Measurements from ENCODE around the gene EMCN.
A peak's percentile ranks its signal among the peaks of the same experiment; 100 is the strongest.
"Not testable (repeated sequence)": the region's sequence is repeated elsewhere in the genome, so short reads cannot be mapped to it uniquely, and the experiment has no call there.

Gene EMCN

DNA sequence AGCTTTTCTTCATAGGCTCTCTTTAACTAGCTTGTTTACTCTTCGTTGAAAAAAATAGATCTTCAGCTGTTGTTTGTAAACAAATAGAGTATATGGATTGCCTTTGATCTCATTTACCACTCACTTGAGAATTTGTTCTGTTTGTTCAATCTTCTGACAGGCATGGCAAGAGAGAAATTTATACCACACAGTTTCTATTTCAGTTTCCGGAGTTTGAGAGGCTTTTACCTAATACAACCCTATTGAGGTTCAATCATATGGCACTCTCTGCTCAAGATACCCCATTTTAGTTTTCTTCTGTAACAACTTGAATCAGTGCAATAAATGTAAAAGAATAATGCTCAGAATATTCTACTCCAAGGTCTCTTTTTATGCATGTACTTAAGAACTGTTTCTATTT lies 148.0 kb downstream of the EMCN start:
- DNase-seq = no peak

DNA sequence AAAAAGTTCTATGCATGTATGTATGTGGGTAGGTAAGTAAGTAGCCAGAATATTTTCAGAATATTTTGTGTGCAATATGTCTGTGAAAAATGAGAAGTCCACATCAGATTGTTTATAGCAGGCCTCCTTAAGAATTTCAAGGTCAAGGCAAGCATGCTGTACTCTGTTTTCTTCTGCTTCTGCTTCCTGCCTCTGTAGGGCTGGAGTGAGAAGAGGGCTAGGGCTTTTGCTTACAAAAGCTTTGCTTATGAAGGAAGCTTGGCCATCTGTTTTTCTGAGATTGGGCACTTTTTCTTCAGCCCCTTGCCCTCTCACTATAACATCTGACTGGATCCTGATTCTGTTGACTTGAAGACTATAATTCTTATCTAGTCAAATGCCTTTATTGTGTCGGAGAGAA lies 150.4 kb downstream of the EMCN start:
- DNase-seq = no peak

DNA sequence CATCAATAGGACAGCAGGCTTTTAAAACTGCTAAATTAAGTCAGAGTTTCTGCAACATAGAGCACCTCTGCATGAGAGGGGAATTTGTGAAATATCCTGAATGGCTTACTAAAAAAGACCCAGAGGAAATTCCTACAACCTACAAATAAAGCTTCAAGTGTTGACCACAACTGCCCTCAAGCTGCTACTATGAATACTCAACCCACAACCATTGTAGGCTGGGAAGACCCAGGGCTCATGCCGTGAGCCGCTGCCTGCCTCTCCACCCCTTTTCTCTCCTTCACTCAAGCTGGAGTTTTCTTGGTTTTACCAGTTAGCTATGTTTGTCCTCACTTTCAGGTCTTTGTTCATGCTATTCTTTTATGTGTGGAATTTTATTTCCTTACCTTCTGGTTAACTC lies 151.6 kb downstream of the EMCN start:
- no peak for DNase-seq

DNA sequence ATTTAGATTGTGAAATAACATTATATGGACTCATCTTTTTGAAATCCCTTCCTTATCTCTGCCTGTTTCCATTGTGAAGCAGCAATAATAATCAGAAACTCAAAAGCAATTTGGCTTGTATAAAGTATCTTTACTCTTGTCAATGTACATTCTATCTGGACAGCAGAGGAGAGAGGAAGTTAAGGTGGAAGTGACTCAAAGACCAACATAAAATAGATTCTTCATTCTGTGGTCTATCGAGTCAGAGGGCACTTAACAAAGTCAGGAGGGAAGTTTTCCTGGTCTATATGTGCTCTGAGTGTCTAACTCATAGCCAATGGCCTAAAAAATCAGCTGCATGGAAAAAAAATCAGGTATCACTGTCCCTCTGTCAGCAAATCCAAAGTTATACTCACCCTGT lies 155.5 kb downstream of the EMCN start:
- DNase-seq = no peak

DNA sequence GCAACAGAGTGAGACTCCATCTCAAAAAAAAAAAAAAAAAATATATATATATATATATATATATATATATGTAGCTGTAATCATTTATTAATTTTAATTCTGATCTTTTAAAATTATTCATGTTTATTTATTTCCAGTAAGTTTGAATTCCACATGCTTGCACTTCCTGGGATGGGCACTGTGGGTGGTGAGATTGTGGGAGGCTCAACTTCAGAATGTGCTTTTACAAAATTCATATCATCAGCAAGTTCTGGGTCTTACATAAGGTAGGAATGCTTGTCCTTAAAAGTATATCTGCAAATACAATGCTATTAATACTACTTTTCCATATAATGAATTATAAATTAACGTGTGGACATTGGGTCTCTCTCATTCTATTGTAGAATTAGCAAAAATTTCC lies 156.5 kb downstream of the EMCN start:
- DNase-seq = no peak

DNA sequence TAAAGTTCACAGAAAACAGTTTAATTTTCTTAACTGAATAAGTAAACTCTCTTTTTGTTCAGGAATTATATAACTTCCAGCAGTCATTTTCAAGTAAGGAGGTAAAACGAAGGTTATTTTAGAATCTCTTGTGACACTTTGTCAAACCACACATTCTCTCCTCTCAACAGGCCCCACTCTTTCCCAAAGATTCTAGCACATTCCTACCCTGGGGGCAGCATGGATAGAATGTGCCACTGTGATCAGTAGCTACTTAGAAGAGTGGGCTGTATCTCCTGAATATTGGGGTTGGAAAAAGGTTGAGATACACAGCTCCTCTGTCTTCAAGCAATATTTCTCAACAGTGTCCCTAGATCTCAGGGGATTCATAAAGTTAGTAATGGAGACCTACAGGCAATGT lies 157.6 kb downstream of the EMCN start:
- DNase-seq = no peak

DNA sequence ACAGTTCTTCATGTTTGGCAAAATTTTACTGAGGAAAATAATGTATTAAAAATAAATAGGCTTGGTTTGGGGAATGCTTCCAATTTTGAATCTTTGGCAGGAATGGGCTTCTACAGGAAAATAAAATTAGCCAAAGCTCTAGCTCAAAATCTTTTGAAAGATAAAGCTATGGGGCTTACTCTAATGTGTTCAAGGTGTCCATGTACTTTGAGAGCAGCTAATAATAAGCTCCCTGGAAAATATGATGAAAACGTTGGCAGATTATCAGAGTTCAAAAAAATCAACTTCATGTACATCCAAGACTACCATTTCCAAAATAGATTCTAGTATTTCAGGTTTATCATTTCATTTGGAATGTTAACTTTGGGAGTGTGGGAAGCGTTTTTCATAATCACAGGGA lies 158.4 kb downstream of the EMCN start:
- no peak for DNase-seq

DNA sequence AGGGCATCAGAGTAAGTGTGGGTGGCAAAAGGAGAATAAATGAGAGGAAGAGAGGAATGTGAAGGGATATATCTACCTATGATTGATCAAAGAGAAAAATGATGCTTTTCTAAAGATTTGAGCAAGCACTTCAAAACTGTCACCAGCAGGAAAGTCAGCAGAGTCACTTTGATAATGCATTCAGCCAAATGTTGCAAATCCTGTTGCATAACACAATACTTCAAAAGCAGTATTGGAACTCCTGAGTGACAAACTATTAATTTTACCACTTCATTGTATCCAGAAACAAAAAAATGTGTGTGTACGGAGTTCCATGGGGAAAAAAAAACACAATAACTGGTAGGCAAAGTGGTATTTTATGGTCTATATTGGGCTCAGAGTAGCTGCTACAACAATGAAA lies 160.3 kb downstream of the EMCN start:
- no peak for DNase-seq

DNA sequence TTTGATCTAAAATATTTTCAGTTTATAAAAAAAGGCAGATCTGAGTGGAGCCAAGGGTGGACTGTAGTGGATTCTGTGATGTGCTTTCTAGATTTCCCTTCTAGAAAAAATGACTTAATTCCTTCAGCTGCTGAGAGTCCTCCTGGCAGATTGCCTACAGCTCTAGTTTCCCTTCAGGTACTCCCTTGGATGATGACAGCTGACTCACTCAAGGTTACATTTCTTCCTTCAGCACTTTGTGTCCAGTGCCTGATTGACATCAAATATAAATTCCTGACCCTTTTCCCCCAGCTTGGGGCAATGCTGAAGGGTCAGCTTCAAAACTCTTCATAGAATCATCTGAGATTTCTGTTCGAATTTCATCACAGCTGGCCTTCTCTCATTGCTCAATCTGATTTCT lies 161.7 kb downstream of the EMCN start:
- no peak for DNase-seq

DNA sequence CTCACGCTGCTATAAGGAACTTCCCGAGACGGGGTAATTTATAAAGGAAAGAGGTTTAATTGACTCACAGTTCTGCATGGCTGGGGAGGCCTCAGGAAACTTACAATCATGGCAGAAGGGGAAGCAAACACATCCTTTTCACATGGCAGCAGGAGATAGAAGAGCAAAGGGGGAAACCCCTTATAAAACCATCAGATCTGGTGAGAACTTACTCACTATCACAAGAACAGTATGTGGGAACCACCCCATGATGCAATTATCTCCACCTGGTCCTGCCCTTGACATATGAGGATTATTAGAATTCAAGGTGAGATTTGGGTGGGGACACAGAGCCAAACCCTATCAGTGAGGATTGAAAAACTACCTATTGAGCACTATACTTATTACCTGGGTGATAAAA lies 165.5 kb downstream of the EMCN start:
- not testable (repeated sequence) for DNase-seq

DNA sequence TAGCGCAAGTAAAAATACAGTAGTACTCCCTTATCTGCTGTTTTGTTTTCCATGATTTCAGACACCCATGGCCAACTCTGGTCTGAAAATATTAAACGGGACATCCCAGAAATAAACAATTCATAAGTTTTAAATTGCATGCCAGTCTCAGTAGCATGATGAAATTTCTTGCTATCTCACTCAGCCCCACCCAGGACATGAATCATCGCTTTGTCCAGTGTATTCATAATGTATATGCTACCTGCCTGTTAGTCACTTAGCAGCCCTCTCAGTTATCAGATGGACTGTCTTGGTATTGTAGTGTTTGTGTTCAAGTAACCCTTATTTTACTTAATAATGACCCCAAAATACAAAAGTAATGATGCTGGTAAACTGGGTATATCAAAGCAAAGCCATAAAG lies 169.3 kb downstream of the EMCN start:
- peak; percentile 64 to 80 for DNase-seq

DNA sequence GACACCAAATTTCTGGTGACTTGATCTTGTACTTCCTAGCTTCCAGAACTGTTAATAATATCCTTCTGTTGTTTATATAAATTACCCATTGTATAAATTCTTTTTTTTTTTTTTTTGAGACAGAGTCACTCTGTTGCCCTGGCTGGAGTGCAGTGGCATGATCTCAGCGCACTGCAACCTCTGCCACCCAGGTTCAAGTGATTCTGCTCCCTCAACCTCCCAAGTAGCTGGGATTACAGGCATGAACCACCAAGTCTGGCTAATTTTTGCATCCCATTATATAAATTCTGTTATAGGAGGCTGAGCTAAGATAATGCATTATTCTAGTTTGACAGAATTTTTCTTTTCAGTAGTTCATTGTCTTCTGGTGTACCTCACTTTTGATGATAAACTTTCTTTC lies 170.6 kb downstream of the EMCN start:
- DNase-seq = no peak

DNA sequence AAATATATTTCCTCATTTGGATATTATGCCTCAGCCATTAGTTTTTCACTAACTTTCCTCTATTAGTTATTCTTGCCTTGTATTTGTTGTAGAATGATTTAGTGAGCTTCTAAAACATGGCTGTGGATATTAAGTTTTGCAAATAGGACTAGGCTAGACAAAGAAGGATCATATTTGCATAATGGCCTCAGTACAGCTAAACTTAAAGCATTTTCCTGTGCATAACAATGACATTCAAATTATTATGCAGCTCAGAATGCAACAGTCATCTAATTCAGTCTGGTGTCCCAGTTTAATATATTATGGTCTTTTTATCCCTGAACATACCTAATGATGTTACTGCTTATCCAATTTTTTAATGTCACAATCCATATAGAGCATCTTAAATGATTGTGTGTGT lies 172.2 kb downstream of the EMCN start:
- no peak for DNase-seq

Measured in SW 1271 (cell line).